ENCODE data around the gene FGD3. TPM values are rescaled to one million over a fixed set of nuclear protein-coding genes. Genes with fewer than 3 reads are reported as not detected.
A peak's percentile ranks its signal among the peaks of the same experiment; 100 is the strongest.

FGD3 gene
- total and polyA plus RNA-seq, 2 of the 8 experiments (the other 6 are each of a cell fraction or from before 2014, with no cell fraction given), result 1.4 to 1.9 TPM

- Histone ChIP-seq H4K20me1 (replicated peaks in 1 of 2; ENCODE audit: control insufficient read depth in 1 of 2, insufficient read depth in 2 of 2, low read length in 2 of 2) (no peaks in the 10 kb centered on the region), H2AK5ac (ENCODE audit: low read depth, low read length) (peak overlapping the region; percentile 29; the same call in 1 of the 2 replicates), H3K9me3 (ENCODE audit: insufficient read depth in 2 of 2, low read depth in 1 of 2, low read length in 1 of 2) (no peaks in the 10 kb centered on the region), H3K36me3 (ENCODE audit: control insufficient read depth in 2 of 4, insufficient read depth in 4 of 4, low read length in 3 of 4) (no peaks in the 10 kb centered on the region; a peak in 1 of 8 replicates), H4K5ac (ENCODE audit: insufficient read length, low read depth, low read length) (no peak overlapping the region), H3K56ac (replicated peaks; ENCODE audit: insufficient read length, low read depth, low read length) (peak overlapping the region; percentile 20), H3K4me1 (replicated peaks in 1 of 4; ENCODE audit: control insufficient read depth in 3 of 4, insufficient read depth in 4 of 4, low read length in 3 of 4) (peaks cover 7 to 31% (median 23%) of the 10 kb centered on the region in 4 experiments), H2BK5ac (ENCODE audit: low read depth, low read length) (no peak overlapping the region), H3K18ac (ENCODE audit: extremely low read depth, low read length) (no peak overlapping the region), H3K27ac (ENCODE audit: low read depth, low read length) (no peak overlapping the region), H2BK15ac (ENCODE audit: low read length) (no peak overlapping the region), H3K79me2 (ENCODE audit: control insufficient read depth in 1 of 2, insufficient read depth in 2 of 2, low read length in 2 of 2) (no peaks in the 10 kb centered on the region), H3K14ac (ENCODE audit: insufficient read length) (no peak overlapping the region), H3K9ac (replicated peaks in 1 of 4; ENCODE audit: extremely low read depth in 1 of 4, low read depth in 3 of 4, low read length in 3 of 4) (no peak overlapping the region), H3K23me2 (ENCODE audit: low read depth, low read length) (peaks cover 3% of the 10 kb centered on the region; the same call in 1 of the 2 replicates), H4K91ac (replicated peaks; ENCODE audit: insufficient read length, low read length) (peak overlapping the region; percentile 51), H3K4me2 (ENCODE audit: insufficient read depth in 1 of 2, low read depth in 2 of 2, low read length in 2 of 2) (no peak overlapping the region), H2AFZ (ENCODE audit: low read length) (no peak overlapping the region), H2BK120ac (replicated peaks; ENCODE audit: low read depth, low read length) (no peak overlapping the region), H3K4ac (replicated peaks; ENCODE audit: insufficient read length, low read depth, low read length) (no peak overlapping the region), H3K4me3 (ENCODE audit: extremely low read depth in 1 of 4, insufficient read depth in 2 of 4, low read depth in 3 of 4, low read length in 4 of 4) (no peak overlapping the region), H3K79me1 (ENCODE audit: low read depth, low read length) (no peaks in the 10 kb centered on the region; the same call in 1 of the 2 replicates), H3K23ac (ENCODE audit: insufficient read length) (no peak overlapping the region), H3K27me3 (replicated peaks in 1 of 4; ENCODE audit: control insufficient read depth in 3 of 4, extremely low read depth in 1 of 4, insufficient read depth in 3 of 4, low read length in 3 of 4) (peaks cover 0 to 16% (median 7%) of the 10 kb centered on the region in 4 experiments; a peak in 5 of 7 replicates), H2BK12ac (ENCODE audit: low read depth, low read length) (0 out of 2 replicates have a peak overlapping the region, but pooled peaks have one; percentile 31), H4K8ac (ENCODE audit: extremely low read depth, insufficient read depth, low read length) (no peak overlapping the region), H2BK20ac (ENCODE audit: low read length) (no peak overlapping the region)
- FAIRE-seq (no peak), DNase-seq (ENCODE audit: low read depth in 1 of 2, low spot score in 2 of 2) (no peak)
- CTCF ChIA-PET (ENCODE audit: partially characterized antibody), result interaction anchor here (0.7 to 3.7 kb wide), 4 partner anchors 18 to 170 kb away, joined by 3 to 25 read pairs (median 5); no protein-coding TSS in a partner anchor
- 83% methylated on average over 11 of the region's 11 CpGs; no CpG with 5 or more reads in 1 of the 2 experiments for WGBS, 2 experiments (ENCODE audit: extremely low coverage in 1 of 2, insufficient coverage in 1 of 2, insufficient read length in 1 of 2, insufficient replicate concordance in 2 of 2, low coverage in 1 of 2, low lambda C conversion rate in 2 of 2, missing lambda C conversion rate in 1 of 2)
- POLR2A ChIA-PET (ENCODE audit: partially characterized antibody), result no interaction called here
- no peak for TF ChIP-seq ATF2 (IDR thresholded peaks at IDR 0.05; ENCODE audit: low read length)
- TF ChIP-seq RFX5 (IDR thresholded peaks at IDR 0.05; ENCODE audit: borderline replicate concordance, low read depth, low read length), result no peak
- no peak for TF ChIP-seq CTBP2 (IDR thresholded peaks at IDR 0.05; ENCODE audit: borderline replicate concordance, insufficient read depth, insufficient read length, low read length)
- no peak for TF ChIP-seq POU5F1 (IDR thresholded peaks at IDR 0.05; ENCODE audit: low read depth, low read length)
- TF ChIP-seq TEAD4 (IDR thresholded peaks at IDR 0.05; ENCODE audit: low read depth, low read length), result no peak
- TF ChIP-seq EZH2 (IDR thresholded peaks at IDR 0.05; ENCODE audit: low read depth, low read length, severe bottlenecking), result no peak
- no peak for TF ChIP-seq CHD2 (IDR thresholded peaks at IDR 0.05; ENCODE audit: low read length)
- TF ChIP-seq NRF1 (IDR thresholded peaks at IDR 0.05; ENCODE audit: low read depth, low read length), result no peak
- TF ChIP-seq POLR2AphosphoS5 (IDR thresholded peaks at IDR 0.05; ENCODE audit: low read depth, low read length), result no peak
Measured at GRCh38 chr9:93054758-93055704, 107.7 kb downstream of the FGD3 start.

Data from H1 (cell line).